GM12892 (cell line): ENCODE results near the gene BBIP1. TPM values are rescaled to one million over a fixed set of nuclear protein-coding genes. Genes with fewer than 3 reads are reported as not detected.
A peak's percentile ranks its signal among the peaks of the same experiment; 100 is the strongest.

ENCODE experiments used
- DNase-seq: peaks from one replicate; pipeline ENCODE4 v3.0.0; 2011; ENCODE audit not compliant: insufficient read length
- FAIRE-seq: peaks from 2 replicates; lab custom pipeline; 2011; peaks lifted over from hg19 to GRCh38; lab: Jason Lieb, UNC
- POLR2A ChIP-seq: IDR thresholded peaks from 2 replicates; pipeline ENCODE4 v1.6.1; 2011; ENCODE audit warnings: low read depth, low read length, control low read depth
- POLR2AphosphoS5 ChIP-seq: IDR thresholded peaks from 2 replicates; pipeline ENCODE4 v1.6.1; 2011; ENCODE audit warnings: low read depth, low read length, control low read depth
- TAF1 ChIP-seq: IDR thresholded peaks from 2 replicates; pipeline ENCODE4 v1.6.1; 2011; ENCODE audit warnings: low read depth, mild to moderate bottlenecking, control low read depth, low read length, borderline replicate concordance
- polyA plus RNA-seq: library from polyadenylated mRNA; unstranded; fragments of >200 nt; gene quantifications from one replicate; pipeline ENCODE4 v1.2.1, GENCODE V29; 2012; ENCODE audit warnings: missing spikeins, inconsistent platforms; ENCODE audit not compliant: missing spikeins

The BBIP1 gene
- 34.4 TPM for polyA plus RNA-seq

- FAIRE-seq (peak; percentile 99), DNase-seq (no peak)
- peak; percentile 57; the same call in 1 of the 2 replicates for TF ChIP-seq POLR2AphosphoS5
- peak; percentile 82; the same call in 1 of the 2 replicates for TF ChIP-seq POLR2A
- peak; percentile 40; the same call in 1 of the 2 replicates for TF ChIP-seq TAF1
Observed at GRCh38 chr10:110918643-110919348, at the start of gene BBIP1. Gene BBIP1 (minus strand): TSS chr10:110919180. CDS start chr10:110918157, 1,023 bp downstream.

GRCh38 chr10:110967645-110968044 is 48.7 kb upstream of the BBIP1 start:
- FAIRE-seq (no peak), DNase-seq (no peak)
- no peak for TF ChIP-seq TAF1

- FAIRE-seq, result no peak
- no peak for TF ChIP-seq TAF1
- TF ChIP-seq POLR2A, result no peak
- no peak for DNase-seq
Observed at GRCh38 chr10:110967009-110967630, 48.1 kb upstream of the BBIP1 start.

- DNase-seq, result no peak
- FAIRE-seq, result no peak
- TF ChIP-seq TAF1, result no peak
Observed at GRCh38 chr10:110966146-110966545, 47.2 kb upstream of the BBIP1 start.

- DNase-seq, result no peak
- no peak for FAIRE-seq
- TF ChIP-seq POLR2A, result no peak
- no peak for TF ChIP-seq TAF1
- no peak for TF ChIP-seq POLR2AphosphoS5
Observed at GRCh38 chr10:110965216-110965615, 46.2 kb upstream of the BBIP1 start.

GRCh38 chr10:110964681-110965080 is 45.7 kb upstream of the BBIP1 start:
- FAIRE-seq (no peak), DNase-seq (no peak)
- TF ChIP-seq TAF1 (no peak), POLR2A (no peak), POLR2AphosphoS5 (no peak)

- no peak for FAIRE-seq
- TF ChIP-seq TAF1, result no peak
- TF ChIP-seq POLR2A, result no peak
- TF ChIP-seq POLR2AphosphoS5, result no peak
Observed at GRCh38 chr10:110963162-110963561, 44.2 kb upstream of the BBIP1 start.

GRCh38 chr10:110962443-110962842 is 43.5 kb upstream of the BBIP1 start:
- DNase-seq, result no peak
- TF ChIP-seq TAF1, result no peak
- no peak for TF ChIP-seq POLR2AphosphoS5
- TF ChIP-seq POLR2A, result no peak
- peak; percentile 86 for FAIRE-seq

More at GRCh38 chr10:110963162-110963561, 44.2 kb upstream of the BBIP1 start:
- no peak for DNase-seq

- TF ChIP-seq TAF1 (no peak), POLR2A (no peak), POLR2AphosphoS5 (no peak)
- FAIRE-seq, result no peak
- no peak for DNase-seq
Observed at GRCh38 chr10:110960333-110960712, 41.3 kb upstream of the BBIP1 start.

GRCh38 chr10:110959379-110960332 is 40.7 kb upstream of the BBIP1 start:
- no peak for TF ChIP-seq POLR2A
- TF ChIP-seq TAF1, result no peak
- TF ChIP-seq POLR2AphosphoS5, result no peak
- no peak for FAIRE-seq
- no peak for DNase-seq

- DNase-seq (no peak), FAIRE-seq (no peak)
- TF ChIP-seq TAF1 (no peak), POLR2AphosphoS5 (no peak), POLR2A (no peak)
Observed at GRCh38 chr10:110957606-110958005, 38.6 kb upstream of the BBIP1 start.

GRCh38 chr10:110951381-110951780 is 32.4 kb upstream of the BBIP1 start:
- TF ChIP-seq POLR2AphosphoS5, result no peak
- no peak for TF ChIP-seq TAF1
- TF ChIP-seq POLR2A, result no peak
- DNase-seq, result no peak
- no peak for FAIRE-seq
